ENCODE measurements around the gene MPV17L.
"Not testable (repeated sequence)": the region's sequence is repeated elsewhere in the genome, so short reads cannot be mapped to it uniquely, and the experiment has no call there.

The MPV17L gene

GRCh38 chr16:15404792-15405191 is 9.2 kb downstream of the MPV17L start:
- no peaks in the 10 kb centered on the region for H3K36me3 ChIP-seq
- H3K4me3 ChIP-seq (ENCODE audit: low read depth, low read length): no peak overlapping the region
- H3K27me3 ChIP-seq (ENCODE audit: insufficient read depth, low read depth, severe bottlenecking): no peaks in the 10 kb centered on the region
- H3K27ac ChIP-seq: no peak overlapping the region
- no peak for DNase-seq
- no peaks in the 10 kb centered on the region for H3K9me3 ChIP-seq (ENCODE audit: severe bottlenecking)
- no peak for TF ChIP-seq CTCF (IDR thresholded peaks at IDR 0.05; ENCODE audit: low read depth, low read length)

- not testable (repeated sequence) for H3K36me3 ChIP-seq; H3K9me3 ChIP-seq (ENCODE audit: severe bottlenecking); H3K27ac ChIP-seq; H3K4me3 ChIP-seq (ENCODE audit: low read depth, low read length); DNase-seq; H3K27me3 ChIP-seq (ENCODE audit: insufficient read depth, low read depth, severe bottlenecking)
Observed at GRCh38 chr16:15407756-15408155, 12.2 kb downstream of the MPV17L start.

GRCh38 chr16:15409476-15409875 is 13.9 kb downstream of the MPV17L start:
- H3K36me3 ChIP-seq; H3K4me3 ChIP-seq (ENCODE audit: low read depth, low read length); H3K9me3 ChIP-seq (ENCODE audit: severe bottlenecking); DNase-seq; H3K27ac ChIP-seq; H3K27me3 ChIP-seq (ENCODE audit: insufficient read depth, low read depth, severe bottlenecking): not testable (repeated sequence)

- no peaks in the 10 kb centered on the region for H3K36me3 ChIP-seq
- no peak overlapping the region for H3K4me3 ChIP-seq (ENCODE audit: low read depth, low read length)
- DNase-seq: no peak
- H3K9me3 ChIP-seq (ENCODE audit: severe bottlenecking): no peaks in the 10 kb centered on the region
- H3K27me3 ChIP-seq (ENCODE audit: insufficient read depth, low read depth, severe bottlenecking): no peaks in the 10 kb centered on the region
- TF ChIP-seq CTCF (IDR thresholded peaks at IDR 0.05; ENCODE audit: low read depth, low read length): no peak
- no peak overlapping the region for H3K27ac ChIP-seq
Observed at GRCh38 chr16:15415511-15415985, 20.0 kb downstream of the MPV17L start.

GRCh38 chr16:15417197-15417596 is 21.6 kb downstream of the MPV17L start:
- Histone ChIP-seq H3K9me3 (ENCODE audit: severe bottlenecking) (no peaks in the 10 kb centered on the region), H3K27ac (no peak overlapping the region), H3K4me3 (ENCODE audit: low read depth, low read length) (no peak overlapping the region), H3K27me3 (ENCODE audit: insufficient read depth, low read depth, severe bottlenecking) (no peaks in the 10 kb centered on the region), H3K36me3 (no peaks in the 10 kb centered on the region)
- no peak for TF ChIP-seq CTCF (IDR thresholded peaks at IDR 0.05; ENCODE audit: low read depth, low read length)
- DNase-seq: no peak

GRCh38 chr16:15418206-15418605 is 22.7 kb downstream of the MPV17L start:
- Histone ChIP-seq H3K27me3 (ENCODE audit: insufficient read depth, low read depth, severe bottlenecking) (no peaks in the 10 kb centered on the region), H3K9me3 (ENCODE audit: severe bottlenecking) (no peaks in the 10 kb centered on the region), H3K4me3 (ENCODE audit: low read depth, low read length) (no peak overlapping the region), H3K27ac (no peak overlapping the region), H3K36me3 (no peaks in the 10 kb centered on the region)
- DNase-seq: no peak
- no peak for TF ChIP-seq CTCF (IDR thresholded peaks at IDR 0.05; ENCODE audit: low read depth, low read length)

- not testable (repeated sequence) for H3K27me3 ChIP-seq (ENCODE audit: insufficient read depth, low read depth, severe bottlenecking); H3K36me3 ChIP-seq; DNase-seq; H3K9me3 ChIP-seq (ENCODE audit: severe bottlenecking); H3K4me3 ChIP-seq (ENCODE audit: low read depth, low read length); H3K27ac ChIP-seq
Observed at GRCh38 chr16:15421696-15422095, 26.1 kb downstream of the MPV17L start.

Data from WERI-Rb-1 (cell line).